H9 (cell line): ENCODE data around the gene GRIFIN. TPM values are rescaled to one million over a fixed set of nuclear protein-coding genes. Genes with fewer than 3 reads are reported as not detected.

Experiments
- DNase-seq: peaks from one replicate; pipeline ENCODE4 v3.0.0-alpha.2; 2017
- H2AFZ ChIP-seq: one replicate; pipeline ENCODE4 v1.6.1; 2013; ENCODE audit warnings: mild to moderate bottlenecking, low read length, control low read depth, moderate library complexity
- H2AK5ac ChIP-seq: 2 replicates; pipeline ENCODE4 v1.6.1; 2013; ENCODE audit warnings: low read length, control low read depth, mixed read lengths; ENCODE audit not compliant: insufficient read length
- H2BK120ac ChIP-seq: one replicate; pipeline ENCODE4 v1.6.1; 2013; ENCODE audit warnings: low read depth, mild to moderate bottlenecking, low read length, control low read depth, inconsistent platforms; ENCODE audit not compliant: poor library complexity, severe bottlenecking
- H2BK12ac ChIP-seq: 2 replicates; pipeline ENCODE4 v1.6.1; 2013; ENCODE audit warnings: low read length, control low read depth, mixed read lengths, low read depth; ENCODE audit not compliant: insufficient read length
- H2BK15ac ChIP-seq: 2 replicates; pipeline ENCODE4 v1.6.1; 2013; ENCODE audit warnings: low read depth, low read length, control low read depth
- H2BK20ac ChIP-seq: one replicate; pipeline ENCODE4 v1.6.1; 2013; ENCODE audit warnings: low read depth, mild to moderate bottlenecking, low read length, control low read depth, inconsistent platforms; ENCODE audit not compliant: poor library complexity, severe bottlenecking
- H2BK5ac ChIP-seq: 2 replicates; pipeline ENCODE4 v1.6.1; 2013; ENCODE audit warnings: low read length, control low read depth, mixed read lengths; ENCODE audit not compliant: insufficient read length
- H3K14ac ChIP-seq: 2 replicates; pipeline ENCODE4 v1.6.1; 2013; ENCODE audit warnings: low read length, control low read depth; ENCODE audit not compliant: insufficient read depth
- H3K18ac ChIP-seq: 2 replicates; pipeline ENCODE4 v1.6.1; 2013; ENCODE audit warnings: low read depth, mild to moderate bottlenecking, mixed read lengths, low read length, control low read depth; ENCODE audit not compliant: insufficient read length
- H3K23ac ChIP-seq: 2 replicates; pipeline ENCODE4 v1.6.1; 2013; ENCODE audit warnings: low read length, control low read depth, mixed read lengths, low read depth; ENCODE audit not compliant: insufficient read length
- H3K23me2 ChIP-seq: 2 replicates; pipeline ENCODE4 v1.6.1; 2013; ENCODE audit warnings: low read depth, mild to moderate bottlenecking, mixed read lengths, low read length, control low read depth; ENCODE audit not compliant: insufficient read length, poor library complexity, severe bottlenecking
- H3K27ac ChIP-seq: 2 replicates; pipeline ENCODE4 v1.5.1; 2013; ENCODE audit warnings: low read length, control low read depth, mixed read lengths, low read depth; ENCODE audit not compliant: insufficient read length
- H3K27me3 ChIP-seq: 2 replicates; pipeline ENCODE4 v1.6.1; 2013; ENCODE audit warnings: low read length, control low read depth, inconsistent platforms; ENCODE audit not compliant: insufficient read depth
- H3K4ac ChIP-seq: 2 replicates; pipeline ENCODE4 v1.6.1; 2013; ENCODE audit warnings: low read depth, mild to moderate bottlenecking, control low read depth, inconsistent platforms, low read length, moderate library complexity
- H3K4me1 ChIP-seq: 2 replicates; pipeline ENCODE4 v1.6.1; 2013; ENCODE audit warnings: low read length, control low read depth, inconsistent platforms; ENCODE audit not compliant: insufficient read depth
- H3K4me2 ChIP-seq: 2 replicates; pipeline ENCODE4 v1.6.1; 2013; ENCODE audit warnings: low read length, control low read depth, mixed read lengths; ENCODE audit not compliant: insufficient read length, insufficient read depth
- H3K56ac ChIP-seq: 2 replicates; pipeline ENCODE4 v1.6.1; 2013; ENCODE audit warnings: low read depth, mild to moderate bottlenecking, mixed read lengths, low read length, control low read depth; ENCODE audit not compliant: insufficient read length
- H3K79me1 ChIP-seq: 2 replicates; pipeline ENCODE4 v1.6.1; 2013; ENCODE audit warnings: low read depth, mild to moderate bottlenecking, moderate library complexity, low read length, control low read depth, inconsistent platforms; ENCODE audit not compliant: insufficient read depth, poor library complexity, severe bottlenecking
- H3K79me2 ChIP-seq: 2 replicates; pipeline ENCODE4 v1.6.1; 2013; ENCODE audit warnings: low read length, control low read depth, inconsistent platforms; ENCODE audit not compliant: insufficient read depth
- H3K9ac ChIP-seq: 2 replicates; pipeline ENCODE4 v1.6.1; 2013; ENCODE audit warnings: low read length, control low read depth, mixed read lengths; ENCODE audit not compliant: insufficient read length; ENCODE audit errors: extremely low read depth
- H3K9me3 ChIP-seq: one replicate; pipeline ENCODE4 v1.6.1; 2013; ENCODE audit warnings: low read depth, low read length, inconsistent platforms; ENCODE audit not compliant: control insufficient read depth
- H3T11ph ChIP-seq: one replicate; pipeline ENCODE4 v1.6.1; 2013; ENCODE audit warnings: mild to moderate bottlenecking, low read length, control low read depth, inconsistent platforms
- H4K20me1 ChIP-seq: one replicate; pipeline ENCODE4 v1.6.1; 2013; ENCODE audit not compliant: control insufficient read depth, insufficient read length, insufficient read depth
- H4K5ac ChIP-seq: 2 replicates; pipeline ENCODE4 v1.6.1; 2013; ENCODE audit warnings: low read depth, mild to moderate bottlenecking, mixed read lengths, low read length, control low read depth; ENCODE audit not compliant: insufficient read length
- H4K8ac ChIP-seq: replicated peaks from 2 replicates; pipeline ENCODE4 v1.6.1; 2013; ENCODE audit warnings: low read length, control low read depth, mixed read lengths, low read depth; ENCODE audit not compliant: insufficient read length
- H4K91ac ChIP-seq: 2 replicates; pipeline ENCODE4 v1.6.1; 2013; ENCODE audit warnings: low read depth, mild to moderate bottlenecking, moderate library complexity, mixed read lengths, low read length, control low read depth; ENCODE audit not compliant: insufficient read length
- H3K27ac Mint-ChIP-seq, 3 experiments: 2 replicates in 2 of 3; 3 replicates in 1 of 3; pipeline ENCODE4 v1.8.0; 2020 to 2021; ENCODE audit warnings: mixed read lengths in 3 of 3, mild to moderate bottlenecking in 1 of 3, moderate library complexity in 1 of 3
- H3K27me3 Mint-ChIP-seq: 2 replicates; pipeline ENCODE4 v1.8.0; 2021; ENCODE audit warnings: low read depth, mild to moderate bottlenecking, moderate library complexity, mixed read lengths
- H3K36me3 Mint-ChIP-seq, 3 experiments: 2 replicates in 2 of 3; 3 replicates in 1 of 3; pipeline ENCODE4 v1.8.0; 2020 to 2021; ENCODE audit warnings: low read depth in 3 of 3, mixed read lengths in 3 of 3; ENCODE audit not compliant: insufficient read depth in 1 of 3
- H3K4me1 Mint-ChIP-seq, 2 experiments: 2 replicates each; pipeline ENCODE4 v1.8.0; 2020; ENCODE audit warnings: mixed read lengths in 2 of 2
- H3K4me3 Mint-ChIP-seq, 2 experiments: 2 replicates in 1 of 2; 3 replicates in 1 of 2; pipeline ENCODE4 v1.8.0; 2020 to 2021; ENCODE audit warnings: mild to moderate bottlenecking in 2 of 2, mixed read lengths in 2 of 2, moderate library complexity in 1 of 2
- H3K9me3 Mint-ChIP-seq, 2 experiments: 2 replicates in 1 of 2; 3 replicates in 1 of 2; pipeline ENCODE4 v1.8.0; 2020; ENCODE audit warnings: mild to moderate bottlenecking in 2 of 2, mixed read lengths in 2 of 2, moderate library complexity in 1 of 2
- WGBS: extraction: QIAGEN DNeasy Blood & Tissue Kit; methylation state at CpG from one replicate; pipeline ENCODE4 v1.1.7; 2013; ENCODE audit warnings: missing lambda C conversion rate, low lambda C conversion rate, mixed read lengths; ENCODE audit not compliant: insufficient read length; ENCODE audit errors: extremely low coverage; 5-methylcytosine and 5-hydroxymethylcytosine counted together
- total RNA-seq: library from RNA; stranded (reverse); gene quantifications from 2 replicates; pipeline ENCODE4 v1.2.1, GENCODE V29; 2021
- TF ChIP-seq, protein P1 (sequence below): fragments of 200-600 bp; sonication (generic); conservative IDR thresholded peaks from 3 replicates; pipeline ENCODE4 v1.8.0; 2021; ENCODE audit warnings: antibody characterized with exemption, mild to moderate bottlenecking

Gene GRIFIN
- total RNA-seq, 1 experiment from 2014 or later: not detected

DNA sequence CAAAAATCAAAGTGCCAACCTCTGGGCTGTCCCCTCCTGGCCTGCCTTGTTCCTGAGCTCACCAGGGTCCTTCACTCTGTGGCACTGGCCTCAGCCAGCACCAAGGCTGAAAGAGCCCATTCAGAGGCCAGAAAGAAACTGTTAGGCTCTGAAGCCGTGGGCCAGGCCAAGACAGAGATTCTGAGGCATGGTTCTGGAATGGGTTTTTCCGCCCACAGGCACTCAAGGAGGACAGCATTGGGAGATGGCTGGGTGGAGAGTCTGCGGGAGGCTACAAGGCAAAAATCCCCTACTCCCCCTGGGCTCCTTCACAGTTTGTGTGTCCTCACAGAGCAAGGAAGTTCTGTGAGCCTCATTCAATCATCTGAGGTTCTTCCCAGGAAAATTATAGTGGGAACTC, 31.7 kb downstream of the GRIFIN start:
- no peak overlapping the region for H2BK12ac ChIP-seq
- no peaks in the 10 kb centered on the region for H3K23me2 ChIP-seq
- Mint-ChIP-seq H3K36me3 (peaks cover 0 to 18% (median 9%) of the 10 kb centered on the region in 3 experiments; a peak in 5 of 7 replicates), H3K9me3 (no peaks in the 10 kb centered on the region; a peak in 1 of 5 replicates), H3K4me1 (0 out of 4 replicates have a peak, but pooled peaks cover 0 to 5% of the 10 kb centered on the region in 2 experiments), H3K27me3 (no peaks in the 10 kb centered on the region; the same call in 1 of the 2 replicates), H3K27ac (no peak overlapping the region), H3K4me3 (no peak overlapping the region)
- no peaks in the 10 kb centered on the region for H3K79me1 ChIP-seq
- H3K79me2 ChIP-seq: no peaks in the 10 kb centered on the region
- no peak overlapping the region for H4K91ac ChIP-seq
- H3K9me3 ChIP-seq: no peaks in the 10 kb centered on the region
- no peak overlapping the region for H3K27ac ChIP-seq
- H4K20me1 ChIP-seq: no peaks in the 10 kb centered on the region
- no peak overlapping the region for H4K5ac ChIP-seq
- no peak overlapping the region for H2AK5ac ChIP-seq
- no peak overlapping the region for H2BK120ac ChIP-seq
- no peak overlapping the region for H3K9ac ChIP-seq
- H3T11ph ChIP-seq: no peak overlapping the region
- no peak overlapping the region for H2BK20ac ChIP-seq
- no peak overlapping the region for H3K56ac ChIP-seq
- H3K4me1 ChIP-seq: no peaks in the 10 kb centered on the region
- no peak overlapping the region for H3K23ac ChIP-seq
- no peak overlapping the region for H3K14ac ChIP-seq
- H3K4ac ChIP-seq: no peak overlapping the region
- H2BK15ac ChIP-seq: no peak overlapping the region
- WGBS: no CpG with 5 or more reads among the region's 3 CpGs
- no peaks in the 10 kb centered on the region for H3K27me3 ChIP-seq
- H3K4me2 ChIP-seq: no peak overlapping the region
- no peak overlapping the region for H2BK5ac ChIP-seq
- H2AFZ ChIP-seq: no peak overlapping the region
- H4K8ac ChIP-seq: no peak overlapping the region
- TF ChIP-seq, protein P1, sequence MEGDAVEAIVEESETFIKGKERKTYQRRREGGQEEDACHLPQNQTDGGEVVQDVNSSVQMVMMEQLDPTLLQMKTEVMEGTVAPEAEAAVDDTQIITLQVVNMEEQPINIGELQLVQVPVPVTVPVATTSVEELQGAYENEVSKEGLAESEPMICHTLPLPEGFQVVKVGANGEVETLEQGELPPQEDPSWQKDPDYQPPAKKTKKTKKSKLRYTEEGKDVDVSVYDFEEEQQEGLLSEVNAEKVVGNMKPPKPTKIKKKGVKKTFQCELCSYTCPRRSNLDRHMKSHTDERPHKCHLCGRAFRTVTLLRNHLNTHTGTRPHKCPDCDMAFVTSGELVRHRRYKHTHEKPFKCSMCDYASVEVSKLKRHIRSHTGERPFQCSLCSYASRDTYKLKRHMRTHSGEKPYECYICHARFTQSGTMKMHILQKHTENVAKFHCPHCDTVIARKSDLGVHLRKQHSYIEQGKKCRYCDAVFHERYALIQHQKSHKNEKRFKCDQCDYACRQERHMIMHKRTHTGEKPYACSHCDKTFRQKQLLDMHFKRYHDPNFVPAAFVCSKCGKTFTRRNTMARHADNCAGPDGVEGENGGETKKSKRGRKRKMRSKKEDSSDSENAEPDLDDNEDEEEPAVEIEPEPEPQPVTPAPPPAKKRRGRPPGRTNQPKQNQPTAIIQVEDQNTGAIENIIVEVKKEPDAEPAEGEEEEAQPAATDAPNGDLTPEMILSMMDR: no peak
- H3K18ac ChIP-seq: no peak overlapping the region
- DNase-seq: no peak
